SU-DHL-6 (cell line): Measurements from ENCODE around the gene RPGRIP1L.

Experiments
- H2AFZ ChIP-seq: fragments of 200-600 bp; sonication (generic); 2 replicates; pipeline ENCODE4 v1.6.1; 2014; ENCODE audit warnings: low read depth, mild to moderate bottlenecking, moderate library complexity, mixed read lengths, antibody characterized with exemption, low read length; ENCODE audit not compliant: severe bottlenecking
- H3F3A ChIP-seq: fragments of 200-600 bp; shearing (Covaris generic); 2 replicates; pipeline ENCODE4 v1.6.0; 2016; ENCODE audit warnings: antibody characterized with exemption, mild to moderate bottlenecking; ENCODE audit not compliant: insufficient read depth
- H3K27ac ChIP-seq: fragments of 200-600 bp; sonication (generic); 2 replicates; pipeline ENCODE4 v1.5.1; 2016; ENCODE audit warnings: low read depth, mild to moderate bottlenecking, low read length, moderate library complexity, mixed read lengths
- H3K27me3 ChIP-seq: fragments of 200-600 bp; sonication (generic), shearing (Covaris generic); 2 replicates; pipeline ENCODE4 v1.6.0; 2014; ENCODE audit warnings: mild to moderate bottlenecking, low read length
- H3K36me3 ChIP-seq: fragments of 200-600 bp; sonication (generic); 2 replicates; pipeline ENCODE4 v1.6.1; 2014; ENCODE audit warnings: mild to moderate bottlenecking, low read length, mixed read lengths
- H3K4me2 ChIP-seq: fragments of 300-600, 200-600 bp; shearing (Covaris generic), sonication (generic); 2 replicates; pipeline ENCODE4 v1.6.0; 2014; ENCODE audit warnings: low read length, low read depth, mild to moderate bottlenecking; ENCODE audit not compliant: poor library complexity, severe bottlenecking
- H3K4me3 ChIP-seq: fragments of 200-600 bp; sonication (generic); 2 replicates; pipeline ENCODE4 v1.5.1; 2014; ENCODE audit warnings: antibody characterized with exemption, low read length, mild to moderate bottlenecking, mixed read lengths; ENCODE audit not compliant: insufficient read depth, poor library complexity, severe bottlenecking
- H3K79me2 ChIP-seq: fragments of 200-600 bp; sonication (generic); 2 replicates; pipeline ENCODE4 v1.6.1; 2014; ENCODE audit warnings: mild to moderate bottlenecking, low read length, moderate library complexity; ENCODE audit not compliant: insufficient read depth
- H3K9ac ChIP-seq: fragments of 200-600 bp; sonication (generic); 2 replicates; pipeline ENCODE4 v1.7.0; 2014; ENCODE audit warnings: mild to moderate bottlenecking, low read length
- H3K9me2 ChIP-seq: fragments of 200-600 bp; sonication (generic); replicated peaks from 2 replicates; pipeline ENCODE4 v1.6.1; 2014; ENCODE audit warnings: low read length; ENCODE audit not compliant: insufficient read depth
- H3K9me3 ChIP-seq: fragments of 200-600 bp; sonication (generic); 2 replicates; pipeline ENCODE4 v1.6.1; 2014; ENCODE audit warnings: low read length, mixed read lengths; ENCODE audit not compliant: insufficient read depth
- H4K20me1 ChIP-seq: fragments of 200-600 bp; sonication (generic); 2 replicates; pipeline ENCODE4 v1.6.1; 2014; ENCODE audit warnings: low read depth, mild to moderate bottlenecking, antibody characterized with exemption, low read length, moderate library complexity, mixed read lengths
- CTCF ChIP-seq: fragments of 200-600 bp; sonication (generic); IDR thresholded peaks from one replicate; pipeline ENCODE4 v1.5.1; 2017; ENCODE audit warnings: antibody characterized with exemption, mild to moderate bottlenecking, low read length, moderate library complexity; ENCODE audit not compliant: insufficient read depth, poor library complexity, severe bottlenecking
- EZH2phosphoT487 ChIP-seq: fragments of 200-600 bp; sonication (generic), shearing (Covaris generic); conservative IDR thresholded peaks from 2 replicates; pipeline ENCODE4 v1.6.1; 2018; ENCODE audit warnings: mild to moderate bottlenecking, antibody characterized with exemption, low read length, moderate library complexity, mixed read lengths

The RPGRIP1L gene

GRCh38 chr16:53732296-53732929, 28.8 kb upstream of the RPGRIP1L start:
- Histone ChIP-seq H3K9ac (no peak overlapping the region), H3K9me2 (no peaks in the 10 kb centered on the region), H3K9me3 (no peaks in the 10 kb centered on the region), H3K4me2 (no peak overlapping the region), H3K27me3 (no peaks in the 10 kb centered on the region), H3F3A (no peaks in the 10 kb centered on the region), H3K79me2 (0 out of 2 replicates have a peak, but pooled peaks cover 2% of the 10 kb centered on the region), H3K36me3 (no peaks in the 10 kb centered on the region), H2AFZ (no peak overlapping the region), H3K4me3 (no peak overlapping the region), H4K20me1 (0 out of 2 replicates have a peak, but pooled peaks cover 2% of the 10 kb centered on the region), H3K27ac (no peak overlapping the region)
- TF ChIP-seq EZH2phosphoT487 (no peak), CTCF (no peak)

GRCh38 chr16:53730693-53731092, 27.0 kb upstream of the RPGRIP1L start:
- H3K36me3 ChIP-seq: no peaks in the 10 kb centered on the region
- no peak overlapping the region for H2AFZ ChIP-seq
- no peak for TF ChIP-seq CTCF
- no peak for TF ChIP-seq EZH2phosphoT487
- no peaks in the 10 kb centered on the region for H3K27me3 ChIP-seq
- no peak overlapping the region for H3K4me3 ChIP-seq
- no peak overlapping the region for H3K9ac ChIP-seq
- H3K4me2 ChIP-seq: no peak overlapping the region
- no peaks in the 10 kb centered on the region for H3F3A ChIP-seq
- H3K9me2 ChIP-seq: no peaks in the 10 kb centered on the region
- H3K27ac ChIP-seq: no peak overlapping the region
- H3K79me2 ChIP-seq: 0 out of 2 replicates have a peak, but pooled peaks cover 3% of the 10 kb centered on the region
- H3K9me3 ChIP-seq: no peaks in the 10 kb centered on the region
- H4K20me1 ChIP-seq: 0 out of 2 replicates have a peak, but pooled peaks cover 4% of the 10 kb centered on the region

- Histone ChIP-seq H3K27me3 (no peaks in the 10 kb centered on the region), H3K79me2 (peaks cover 3% of the 10 kb centered on the region; the same call in 1 of the 2 replicates), H2AFZ (no peak overlapping the region), H3K36me3 (no peaks in the 10 kb centered on the region), H3K27ac (no peak overlapping the region), H3K4me3 (no peak overlapping the region), H3K9me3 (no peaks in the 10 kb centered on the region), H3K4me2 (no peak overlapping the region), H3K9me2 (no peaks in the 10 kb centered on the region), H4K20me1 (0 out of 2 replicates have a peak, but pooled peaks cover 10% of the 10 kb centered on the region), H3F3A (no peaks in the 10 kb centered on the region), H3K9ac (no peak overlapping the region)
- TF ChIP-seq CTCF (no peak), EZH2phosphoT487 (no peak)
Measured at GRCh38 chr16:53726625-53727024, 23.0 kb upstream of the RPGRIP1L start.
